Measurements from ENCODE around the gene PSAPL1.

PSAPL1 gene

GRCh38 chr4:7381890-7382633, 52.7 kb downstream of the PSAPL1 start:
- H3K27me3 ChIP-seq (ENCODE audit: low read depth, low read length) = peaks cover 3% of the 10 kb centered on the region
- no peak overlapping the region for H3K4me3 ChIP-seq (ENCODE audit: low read depth in 1 of 2, low read length in 2 of 2)
- no peaks in the 10 kb centered on the region for H3K9me3 ChIP-seq (ENCODE audit: control insufficient read depth in 1 of 2, low read length in 2 of 2)
- H3K36me3 ChIP-seq (ENCODE audit: control insufficient read depth in 1 of 2, insufficient read depth in 2 of 2, low read length in 2 of 2) = no peaks in the 10 kb centered on the region
- no peak overlapping the region for H3K27ac ChIP-seq (ENCODE audit: low read length)
- peaks cover 0 to 3% of the 10 kb centered on the region in 2 donors for H3K4me1 ChIP-seq (ENCODE audit: control insufficient read depth in 1 of 2, insufficient read depth in 2 of 2, low read length in 2 of 2)

- Histone ChIP-seq H3K4me3 (ENCODE audit: low read depth in 1 of 2, low read length in 2 of 2) (no peak overlapping the region), H3K27me3 (ENCODE audit: low read depth, low read length) (peaks cover 3% of the 10 kb centered on the region), H3K36me3 (ENCODE audit: control insufficient read depth in 1 of 2, insufficient read depth in 2 of 2, low read length in 2 of 2) (no peaks in the 10 kb centered on the region), H3K27ac (ENCODE audit: low read length) (no peak overlapping the region), H3K9me3 (ENCODE audit: control insufficient read depth in 1 of 2, low read length in 2 of 2) (no peaks in the 10 kb centered on the region), H3K4me1 (ENCODE audit: control insufficient read depth in 1 of 2, insufficient read depth in 2 of 2, low read length in 2 of 2) (peaks cover 0 to 3% of the 10 kb centered on the region in 2 donors)
Measured at GRCh38 chr4:7381221-7381889, 53.4 kb downstream of the PSAPL1 start.

All from muscle layer of duodenum (tissue), 2 donors.